NK-92 (cell line): ENCODE measurements around the gene GSTA1.
"Not testable (repeated sequence)": the region's sequence is repeated elsewhere in the genome, so short reads cannot be mapped to it uniquely, and the experiment has no call there.

Experiments
- DNase-seq: peaks from one replicate; lab custom pipeline; 2025; ENCODE audit not compliant: unreplicated experiment; lab: John Stamatoyannopoulos, UW

GSTA1 gene

GRCh38 chr6:52809777-52810176, 6.2 kb upstream of the GSTA1 start:
- not testable (repeated sequence) for DNase-seq

GRCh38 chr6:52808660-52809059, 5.0 kb upstream of the GSTA1 start:
- DNase-seq, result no peak

GRCh38 chr6:52802806-52803205, 810 bp downstream of the GSTA1 start:
- no peak for DNase-seq

GRCh38 chr6:52801188-52801841, 2.3 kb downstream of the GSTA1 start:
- no peak for DNase-seq

- DNase-seq, result not testable (repeated sequence)
These were observed 4.3 kb downstream of the GSTA1 start for GRCh38 chr6:52799272-52799671.

- not testable (repeated sequence) for DNase-seq
These were observed 9.2 kb downstream of the GSTA1 start for GRCh38 chr6:52794366-52794765.

- no peak for DNase-seq
These were observed 12.8 kb downstream of the GSTA1 start for GRCh38 chr6:52790861-52791260.

GRCh38 chr6:52789658-52790057, 14.0 kb downstream of the GSTA1 start:
- not testable (repeated sequence) for DNase-seq

- DNase-seq, result no peak
These were observed 15.1 kb downstream of the GSTA1 start for GRCh38 chr6:52788478-52788877.

GRCh38 chr6:52787917-52788316, 15.7 kb downstream of the GSTA1 start:
- DNase-seq, result no peak

- DNase-seq, result no peak
These were observed 17.2 kb downstream of the GSTA1 start for GRCh38 chr6:52786249-52786956.

GRCh38 chr6:52782696-52783274, 20.8 kb downstream of the GSTA1 start:
- DNase-seq, result not testable (repeated sequence)

- DNase-seq, result not testable (repeated sequence)
These were observed 21.4 kb downstream of the GSTA1 start for GRCh38 chr6:52782209-52782608.

- no peak for DNase-seq
These were observed 24.4 kb downstream of the GSTA1 start for GRCh38 chr6:52779237-52779636.

GRCh38 chr6:52776711-52777351, 26.8 kb downstream of the GSTA1 start:
- not testable (repeated sequence) for DNase-seq

GRCh38 chr6:52769399-52769798, 34.2 kb downstream of the GSTA1 start:
- not testable (repeated sequence) for DNase-seq

- not testable (repeated sequence) for DNase-seq
These were observed 36.0 kb downstream of the GSTA1 start for GRCh38 chr6:52767658-52768057.

GRCh38 chr6:52763322-52763916, 40.2 kb downstream of the GSTA1 start, which contains the start of gene GSTA2:
Gene GSTA2 (minus strand): TSS chr6:52763475. CDS start chr6:52757947, 5,528 bp downstream.
- not testable (repeated sequence) for DNase-seq

- DNase-seq, result not testable (repeated sequence)
These were observed 41.7 kb downstream of the GSTA1 start for GRCh38 chr6:52761673-52762491.

GRCh38 chr6:52760105-52760765, 43.4 kb downstream of the GSTA1 start:
- DNase-seq, result no peak
